ENCODE results near the gene EXOC4. TPM values are rescaled to one million over a fixed set of nuclear protein-coding genes. Genes with fewer than 3 reads are reported as not detected.

EXOC4 gene
- total and polyA plus RNA-seq, 2 of the 8 experiments (the other 6 are each of a cell fraction or from before 2014, with no cell fraction given) = 27.0 to 67.3 TPM

- Histone ChIP-seq H4K8ac (ENCODE audit: extremely low read depth, insufficient read depth, low read length) (no peak overlapping the region), H3K79me2 (ENCODE audit: control insufficient read depth in 1 of 2, insufficient read depth in 2 of 2, low read length in 2 of 2) (no peaks in the 10 kb centered on the region), H4K20me1 (replicated peaks in 1 of 2; ENCODE audit: control insufficient read depth in 1 of 2, insufficient read depth in 2 of 2, low read length in 2 of 2) (no peaks in the 10 kb centered on the region), H3K79me1 (ENCODE audit: low read depth, low read length) (no peaks in the 10 kb centered on the region), H3K56ac (replicated peaks; ENCODE audit: insufficient read length, low read depth, low read length) (no peak overlapping the region), H2AFZ (ENCODE audit: low read length) (no peak overlapping the region), H3K4me2 (ENCODE audit: insufficient read depth in 1 of 2, low read depth in 2 of 2, low read length in 2 of 2) (no peak overlapping the region), H3K27me3 (replicated peaks in 1 of 4; ENCODE audit: control insufficient read depth in 3 of 4, extremely low read depth in 1 of 4, insufficient read depth in 3 of 4, low read length in 3 of 4) (no peaks in the 10 kb centered on the region), H2BK20ac (ENCODE audit: low read length) (no peak overlapping the region), H3K27ac (ENCODE audit: low read depth, low read length) (no peak overlapping the region), H3K4me3 (ENCODE audit: extremely low read depth in 1 of 4, insufficient read depth in 2 of 4, low read depth in 3 of 4, low read length in 4 of 4) (no peak overlapping the region), H3K14ac (ENCODE audit: insufficient read length) (no peak overlapping the region), H2BK12ac (ENCODE audit: low read depth, low read length) (no peak overlapping the region), H3K9me3 (ENCODE audit: insufficient read depth in 2 of 2, low read depth in 1 of 2, low read length in 1 of 2) (no peaks in the 10 kb centered on the region), H2BK15ac (ENCODE audit: low read length) (no peak overlapping the region), H2BK5ac (ENCODE audit: low read depth, low read length) (no peak overlapping the region), H3K36me3 (ENCODE audit: control insufficient read depth in 2 of 4, insufficient read depth in 4 of 4, low read length in 3 of 4) (no peaks in the 10 kb centered on the region), H3K23ac (ENCODE audit: insufficient read length) (no peak overlapping the region), H2AK5ac (ENCODE audit: low read depth, low read length) (no peak overlapping the region), H2BK120ac (replicated peaks; ENCODE audit: low read depth, low read length) (no peak overlapping the region), H3K4me1 (replicated peaks in 1 of 4; ENCODE audit: control insufficient read depth in 3 of 4, insufficient read depth in 4 of 4, low read length in 3 of 4) (peaks cover 0 to 6% (median 0%) of the 10 kb centered on the region in 4 experiments; a peak in 1 of 7 replicates), H3K4ac (replicated peaks; ENCODE audit: insufficient read length, low read depth, low read length) (no peak overlapping the region), H3K18ac (ENCODE audit: extremely low read depth, low read length) (no peak overlapping the region), H3K23me2 (ENCODE audit: low read depth, low read length) (no peaks in the 10 kb centered on the region; the same call in 1 of the 2 replicates), H4K5ac (ENCODE audit: insufficient read length, low read depth, low read length) (no peak overlapping the region), H3K9ac (replicated peaks in 1 of 4; ENCODE audit: extremely low read depth in 1 of 4, low read depth in 3 of 4, low read length in 3 of 4) (no peak overlapping the region), H4K91ac (replicated peaks; ENCODE audit: insufficient read length, low read length) (no peak overlapping the region)
- DNase-seq (ENCODE audit: low read depth in 1 of 2, low spot score in 2 of 2) (no peak), FAIRE-seq (no peak)
- 89% methylated on average over 8 of the region's 8 CpGs; no CpG with 5 or more reads in 1 of the 2 experiments for WGBS, 2 experiments (ENCODE audit: extremely low coverage in 1 of 2, insufficient coverage in 1 of 2, insufficient read length in 1 of 2, insufficient replicate concordance in 2 of 2, low coverage in 1 of 2, low lambda C conversion rate in 2 of 2, missing lambda C conversion rate in 1 of 2)
- ChIA-PET POLR2A (ENCODE audit: partially characterized antibody) (no interaction called here), CTCF (ENCODE audit: partially characterized antibody) (interaction anchor here (1.2 to 2.4 kb wide), 3 partner anchors 26 to 178 kb away, joined by 4 to 12 read pairs (median 6); no protein-coding TSS in a partner anchor)
- TF ChIP-seq CTBP2 (IDR thresholded peaks at IDR 0.05; ENCODE audit: borderline replicate concordance, insufficient read depth, insufficient read length, low read length) (no peak), RXRA (IDR thresholded peaks at IDR 0.05; ENCODE audit: insufficient read depth, low read depth, low read length) (no peak), SUZ12 (IDR thresholded peaks at IDR 0.05; ENCODE audit: low read length) (no peak), E2F6 (IDR thresholded peaks at IDR 0.05) (no peak), ZNF274 (IDR thresholded peaks at IDR 0.05; ENCODE audit: borderline replicate concordance, extremely low read depth, low read length) (no peak), JUN (IDR thresholded peaks at IDR 0.05; ENCODE audit: low read depth, low read length) (no peak), SRF (IDR thresholded peaks at IDR 0.05; ENCODE audit: low read depth, low read length) (no peak), HDAC2 (IDR thresholded peaks at IDR 0.05; ENCODE audit: borderline replicate concordance in 1 of 2, low read depth in 2 of 2, low read length in 2 of 2) (no peak), CHD2 (IDR thresholded peaks at IDR 0.05; ENCODE audit: low read length) (no peak), EP300 (IDR thresholded peaks at IDR 0.05; ENCODE audit: borderline replicate concordance in 1 of 2, low read depth in 2 of 2, low read length in 2 of 2) (no peak), KDM4A (IDR thresholded peaks at IDR 0.05; ENCODE audit: low read depth, low read length, severe bottlenecking) (no peak), CEBPB (IDR thresholded peaks at IDR 0.05; ENCODE audit: low read depth, low read length) (no peak)
Observed at GRCh38 chr7:133675510-133676218, 422.8 kb downstream of the EXOC4 start.
